Measurements from ENCODE around the gene ACBD4. TPM values are rescaled to one million over a fixed set of nuclear protein-coding genes. Genes with fewer than 3 reads are reported as not detected.
A peak's percentile ranks its signal among the peaks of the same experiment; 100 is the strongest.

ACBD4 gene
- total and polyA plus RNA-seq, 2 of the 13 experiments (the other 11 are each of a cell fraction or from before 2014, with no cell fraction given) = 16.1 to 26.9 TPM

DNA sequence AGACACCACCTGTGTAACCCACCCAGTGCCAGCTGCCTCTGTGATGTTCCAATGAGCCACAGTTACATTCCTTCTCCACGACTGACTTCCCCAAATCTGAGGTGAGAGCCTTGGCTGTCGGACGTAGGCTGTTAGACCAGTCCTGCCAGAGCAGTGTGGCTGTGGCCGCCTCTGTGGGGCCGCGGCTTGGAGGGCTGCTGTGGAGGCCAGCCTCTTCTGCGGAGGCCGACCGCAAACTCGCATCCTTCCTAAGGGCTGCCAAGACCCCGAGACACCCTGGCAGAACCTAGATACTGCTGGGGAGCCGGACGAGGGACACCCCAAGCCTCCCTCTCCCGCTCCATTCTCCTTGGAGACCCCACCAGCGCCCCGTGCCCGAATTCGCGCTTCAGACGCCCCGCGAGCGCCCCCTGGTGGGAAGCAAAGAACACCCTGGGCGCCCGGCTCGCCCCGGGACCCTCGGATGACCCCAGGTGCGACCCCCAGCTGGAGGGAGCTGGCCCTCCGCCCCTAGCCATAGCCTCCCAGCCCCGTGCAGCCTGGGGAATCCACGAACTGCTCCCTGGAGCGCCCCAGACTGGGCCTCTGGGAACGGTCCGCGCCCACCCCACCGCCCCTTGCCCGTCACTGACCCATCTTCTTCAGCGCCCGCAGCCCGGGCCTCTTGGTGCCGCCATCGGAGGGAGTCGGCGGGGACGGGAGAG, 3.7 kb upstream of the ACBD4 start (continued):
- 0 out of 2 replicates have a peak, but pooled peaks have one; percentile 4 for TF ChIP-seq NR3C1 (CRISPR knock-in tag; IDR thresholded peaks at IDR 0.05)
- TF ChIP-seq HOXD1 (CRISPR knock-in tag; IDR thresholded peaks at IDR 0.05) = no peak
- TF ChIP-seq, protein P1, sequence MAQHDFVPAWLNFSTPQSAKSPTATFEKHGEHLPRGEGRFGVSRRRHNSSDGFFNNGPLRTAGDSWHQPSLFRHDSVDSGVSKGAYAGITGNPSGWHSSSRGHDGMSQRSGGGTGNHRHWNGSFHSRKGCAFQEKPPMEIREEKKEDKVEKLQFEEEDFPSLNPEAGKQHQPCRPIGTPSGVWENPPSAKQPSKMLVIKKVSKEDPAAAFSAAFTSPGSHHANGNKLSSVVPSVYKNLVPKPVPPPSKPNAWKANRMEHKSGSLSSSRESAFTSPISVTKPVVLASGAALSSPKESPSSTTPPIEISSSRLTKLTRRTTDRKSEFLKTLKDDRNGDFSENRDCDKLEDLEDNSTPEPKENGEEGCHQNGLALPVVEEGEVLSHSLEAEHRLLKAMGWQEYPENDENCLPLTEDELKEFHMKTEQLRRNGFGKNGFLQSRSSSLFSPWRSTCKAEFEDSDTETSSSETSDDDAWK (CRISPR knock-in tag; IDR thresholded peaks at IDR 0.05) = no peak
- TF ChIP-seq GPN1 (CRISPR knock-in tag; IDR thresholded peaks at IDR 0.05; ENCODE audit: borderline replicate concordance) = no peak
- no peak for TF ChIP-seq ZNF33B (CRISPR knock-in tag; IDR thresholded peaks at IDR 0.05)
- no peak for TF ChIP-seq ZNF558 (CRISPR knock-in tag; IDR thresholded peaks at IDR 0.05; ENCODE audit: borderline replicate concordance)
- TF ChIP-seq ZNF496 (CRISPR knock-in tag; IDR thresholded peaks at IDR 0.05; ENCODE audit: insufficient replicate concordance) = no peak
- TF ChIP-seq CCAR2 (optimal IDR thresholded peaks at IDR 0.05; ENCODE audit: low read depth, low read length) = no peak
- TF ChIP-seq ZSCAN5A (CRISPR knock-in tag; IDR thresholded peaks at IDR 0.05; ENCODE audit: borderline replicate concordance) = no peak
- no peak for TF ChIP-seq ZNF207 (IDR thresholded peaks at IDR 0.05; ENCODE audit: borderline replicate concordance)
- peak; percentile 70; the same call in 1 of the 2 replicates for TF ChIP-seq RXRA (CRISPR knock-in tag; IDR thresholded peaks at IDR 0.05)
- TF ChIP-seq, protein P2, sequence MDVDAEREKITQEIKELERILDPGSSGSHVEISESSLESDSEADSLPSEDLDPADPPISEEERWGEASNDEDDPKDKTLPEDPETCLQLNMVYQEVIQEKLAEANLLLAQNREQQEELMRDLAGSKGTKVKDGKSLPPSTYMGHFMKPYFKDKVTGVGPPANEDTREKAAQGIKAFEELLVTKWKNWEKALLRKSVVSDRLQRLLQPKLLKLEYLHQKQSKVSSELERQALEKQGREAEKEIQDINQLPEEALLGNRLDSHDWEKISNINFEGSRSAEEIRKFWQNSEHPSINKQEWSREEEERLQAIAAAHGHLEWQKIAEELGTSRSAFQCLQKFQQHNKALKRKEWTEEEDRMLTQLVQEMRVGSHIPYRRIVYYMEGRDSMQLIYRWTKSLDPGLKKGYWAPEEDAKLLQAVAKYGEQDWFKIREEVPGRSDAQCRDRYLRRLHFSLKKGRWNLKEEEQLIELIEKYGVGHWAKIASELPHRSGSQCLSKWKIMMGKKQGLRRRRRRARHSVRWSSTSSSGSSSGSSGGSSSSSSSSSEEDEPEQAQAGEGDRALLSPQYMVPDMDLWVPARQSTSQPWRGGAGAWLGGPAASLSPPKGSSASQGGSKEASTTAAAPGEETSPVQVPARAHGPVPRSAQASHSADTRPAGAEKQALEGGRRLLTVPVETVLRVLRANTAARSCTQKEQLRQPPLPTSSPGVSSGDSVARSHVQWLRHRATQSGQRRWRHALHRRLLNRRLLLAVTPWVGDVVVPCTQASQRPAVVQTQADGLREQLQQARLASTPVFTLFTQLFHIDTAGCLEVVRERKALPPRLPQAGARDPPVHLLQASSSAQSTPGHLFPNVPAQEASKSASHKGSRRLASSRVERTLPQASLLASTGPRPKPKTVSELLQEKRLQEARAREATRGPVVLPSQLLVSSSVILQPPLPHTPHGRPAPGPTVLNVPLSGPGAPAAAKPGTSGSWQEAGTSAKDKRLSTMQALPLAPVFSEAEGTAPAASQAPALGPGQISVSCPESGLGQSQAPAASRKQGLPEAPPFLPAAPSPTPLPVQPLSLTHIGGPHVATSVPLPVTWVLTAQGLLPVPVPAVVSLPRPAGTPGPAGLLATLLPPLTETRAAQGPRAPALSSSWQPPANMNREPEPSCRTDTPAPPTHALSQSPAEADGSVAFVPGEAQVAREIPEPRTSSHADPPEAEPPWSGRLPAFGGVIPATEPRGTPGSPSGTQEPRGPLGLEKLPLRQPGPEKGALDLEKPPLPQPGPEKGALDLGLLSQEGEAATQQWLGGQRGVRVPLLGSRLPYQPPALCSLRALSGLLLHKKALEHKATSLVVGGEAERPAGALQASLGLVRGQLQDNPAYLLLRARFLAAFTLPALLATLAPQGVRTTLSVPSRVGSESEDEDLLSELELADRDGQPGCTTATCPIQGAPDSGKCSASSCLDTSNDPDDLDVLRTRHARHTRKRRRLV (CRISPR knock-in tag; IDR thresholded peaks at IDR 0.05) = no peak
- TF ChIP-seq SKI (IDR thresholded peaks at IDR 0.05; ENCODE audit: partially characterized antibody) = no peak
- TF ChIP-seq SIN3A (IDR thresholded peaks at IDR 0.05; ENCODE audit: borderline replicate concordance, low read depth, low read length) = no peak
- no peak for TF ChIP-seq ZNF232 (CRISPR knock-in tag; IDR thresholded peaks at IDR 0.05; ENCODE audit: borderline replicate concordance)
- no peak for TF ChIP-seq TARDBP (CRISPR knock-in tag; IDR thresholded peaks at IDR 0.05)
- no peak for TF ChIP-seq NFE2L2 (IDR thresholded peaks at IDR 0.05; ENCODE audit: low read length)
- TF ChIP-seq, protein P3, sequence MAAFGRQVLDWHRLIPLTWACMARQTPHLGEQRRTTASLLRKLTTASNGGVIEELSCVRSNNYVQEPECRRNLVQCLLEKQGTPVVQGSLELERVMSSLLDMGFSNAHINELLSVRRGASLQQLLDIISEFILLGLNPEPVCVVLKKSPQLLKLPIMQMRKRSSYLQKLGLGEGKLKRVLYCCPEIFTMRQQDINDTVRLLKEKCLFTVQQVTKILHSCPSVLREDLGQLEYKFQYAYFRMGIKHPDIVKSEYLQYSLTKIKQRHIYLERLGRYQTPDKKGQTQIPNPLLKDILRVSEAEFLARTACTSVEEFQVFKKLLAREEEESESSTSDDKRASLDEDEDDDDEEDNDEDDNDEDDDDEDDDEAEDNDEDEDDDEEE (CRISPR knock-in tag; IDR thresholded peaks at IDR 0.05) = no peak
